NAMALWA (cell line): ENCODE measurements around the gene SYT3.
"Not testable (repeated sequence)": the region's sequence is repeated elsewhere in the genome, so short reads cannot be mapped to it uniquely, and the experiment has no call there.

ENCODE experiments used
- DNase-seq: peaks from one replicate; pipeline ENCODE4 v3.0.0-alpha.2; 2015; ENCODE audit warnings: low spot score

SYT3 gene

GRCh38 chr19:50636317-50637085 is 3.2 kb downstream of the SYT3 start:
- no peak for DNase-seq

GRCh38 chr19:50633973-50634372 is 5.7 kb downstream of the SYT3 start:
- DNase-seq: no peak

GRCh38 chr19:50633359-50633758 is 6.3 kb downstream of the SYT3 start:
- no peak for DNase-seq

- no peak for DNase-seq
These were observed 7.4 kb downstream of the SYT3 start for GRCh38 chr19:50632151-50632835.

- no peak for DNase-seq
These were observed 9.9 kb downstream of the SYT3 start for GRCh38 chr19:50629801-50630200.

- DNase-seq: no peak
These were observed 10.5 kb downstream of the SYT3 start for GRCh38 chr19:50629194-50629593.

- no peak for DNase-seq
These were observed 11.1 kb downstream of the SYT3 start for GRCh38 chr19:50628551-50628950.

- no peak for DNase-seq
These were observed 11.5 kb downstream of the SYT3 start for GRCh38 chr19:50628146-50628545.

GRCh38 chr19:50626795-50627194 is 12.9 kb downstream of the SYT3 start:
- DNase-seq: no peak

GRCh38 chr19:50626011-50626410 is 13.7 kb downstream of the SYT3 start:
- no peak for DNase-seq

- DNase-seq: no peak
These were observed 14.6 kb downstream of the SYT3 start for GRCh38 chr19:50624949-50625600.

- DNase-seq: not testable (repeated sequence)
These were observed 19.2 kb downstream of the SYT3 start for GRCh38 chr19:50620394-50620906.

GRCh38 chr19:50619184-50619583 is 20.5 kb downstream of the SYT3 start:
- not testable (repeated sequence) for DNase-seq

- DNase-seq: not testable (repeated sequence)
These were observed 21.3 kb downstream of the SYT3 start for GRCh38 chr19:50618379-50618778.

GRCh38 chr19:50612504-50613404 is 26.9 kb downstream of the SYT3 start:
- not testable (repeated sequence) for DNase-seq

- peak; percentile 96 for DNase-seq
These were observed 31.6 kb downstream of the SYT3 start for GRCh38 chr19:50607874-50608785.

- DNase-seq: no peak
These were observed 32.3 kb downstream of the SYT3 start for GRCh38 chr19:50607388-50607787.

- not testable (repeated sequence) for DNase-seq
These were observed 33.4 kb downstream of the SYT3 start for GRCh38 chr19:50606059-50606836.

GRCh38 chr19:50604264-50605073 is 35.2 kb downstream of the SYT3 start:
- peak; percentile 33 for DNase-seq
